T-cell (primary cell): ENCODE results near the gene COL4A1. TPM values are rescaled to one million over a fixed set of nuclear protein-coding genes. Genes with fewer than 3 reads are reported as not detected.
A peak's percentile ranks its signal among the peaks of the same experiment; 100 is the strongest.

Experiments used
- ATAC-seq, 4 experiments: fragments of 200-7000 bp in 3 of 4; fragments of 150-1000 bp in 1 of 4; cut with Tn5 transposase; replicated peaks in 1 of 4; 1 replicate in 3 of 4; 2 replicates in 1 of 4; pipeline ENCODE4 v1.10.0; 2021; ENCODE audit warnings: moderate library complexity in 3 of 4, mild to moderate bottlenecking in 2 of 4, moderate number of reproducible peaks in 1 of 4
- CTCF ChIA-PET, 2 donors: fragments of 300-600 bp; sonication (Branson Sonifier 250); formaldehyde crosslinking; loops; one replicate each; lab custom pipeline; 2022; ENCODE audit warnings: antibody characterized with exemption in 2 of 2; lab: Charles Lee
- POLR2A ChIA-PET, 2 donors: fragments of 300-600 bp; sonication (Branson Sonifier 250); formaldehyde crosslinking; loops; one replicate each; lab custom pipeline; 2022; ENCODE audit warnings: antibody characterized with exemption in 2 of 2; lab: Charles Lee
- DNase-seq, 35 experiments: peaks; one replicate each; pipeline versions ENCODE4 v3.0.0 to v3.0.0-alpha.2; 2013 to 2023
- H3K27ac ChIP-seq: one replicate; pipeline ENCODE4 v1.5.1; 2013; ENCODE audit warnings: low read length
- H3K27me3 ChIP-seq, 2 experiments: replicated peaks in 1 of 2; 1 replicate in 1 of 2; 2 replicates in 1 of 2; pipeline versions ENCODE4 v1.6.1 to v1.7.0; 2013; ENCODE audit warnings: low read length in 1 of 2, mixed read lengths in 1 of 2; ENCODE audit not compliant: control insufficient read depth in 2 of 2, insufficient read depth in 2 of 2; ENCODE audit errors: extremely low read depth in 1 of 2
- H3K36me3 ChIP-seq, 2 donors: 1 replicate in 1 of 2; 2 replicates in 1 of 2; pipeline versions ENCODE4 v1.6.1 to v1.7.0; 2013; ENCODE audit warnings: low read length in 1 of 2; ENCODE audit not compliant: control insufficient read depth in 2 of 2, insufficient read depth in 1 of 2; ENCODE audit errors: extremely low read depth in 1 of 2
- H3K4me1 ChIP-seq, 2 experiments: 1 replicate in 1 of 2; 2 replicates in 1 of 2; pipeline versions ENCODE4 v1.6.1 to v1.7.0; 2013; ENCODE audit warnings: low read length in 2 of 2, mixed read lengths in 1 of 2; ENCODE audit not compliant: insufficient read depth in 2 of 2, control insufficient read depth in 1 of 2; ENCODE audit errors: extremely low read depth in 1 of 2
- H3K4me3 ChIP-seq, 2 donors: 1 replicate in 1 of 2; 2 replicates in 1 of 2; pipeline versions ENCODE4 v1.5.1 to v1.7.0; 2013; ENCODE audit warnings: mild to moderate bottlenecking in 2 of 2, low read length in 1 of 2, moderate library complexity in 1 of 2; ENCODE audit not compliant: control insufficient read depth in 1 of 2; ENCODE audit errors: extremely low read depth in 1 of 2
- H3K9me3 ChIP-seq: 2 replicates; pipeline ENCODE4 v1.7.0; 2013
- H3K27ac Mint-ChIP-seq, 2 donors: one replicate each; pipeline ENCODE4 v1.8.0; 2020 to 2021; ENCODE audit warnings: mild to moderate bottlenecking in 2 of 2, mixed read lengths in 2 of 2
- H3K27me3 Mint-ChIP-seq, 2 donors: one replicate each; pipeline ENCODE4 v1.8.0; 2021 to 2022; ENCODE audit warnings: mixed read lengths in 2 of 2
- H3K36me3 Mint-ChIP-seq: one replicate; pipeline ENCODE4 v1.8.0; 2021; ENCODE audit warnings: mixed read lengths
- H3K4me1 Mint-ChIP-seq, 3 donors: one replicate each; pipeline ENCODE4 v1.8.0; 2020 to 2022; ENCODE audit warnings: mixed read lengths in 3 of 3, mild to moderate bottlenecking in 1 of 3
- H3K4me3 Mint-ChIP-seq, 3 donors: one replicate each; pipeline ENCODE4 v1.8.0; 2020 to 2022; ENCODE audit warnings: mild to moderate bottlenecking in 3 of 3, mixed read lengths in 3 of 3, moderate library complexity in 3 of 3
- H3K9me3 Mint-ChIP-seq, 3 donors: one replicate each; pipeline ENCODE4 v1.8.0; 2020 to 2022; ENCODE audit warnings: mixed read lengths in 3 of 3
- WGBS: methylation state at CpG from one replicate; pipeline ENCODE4 v1.1.5; 2013; ENCODE audit warnings: missing lambda C conversion rate; ENCODE audit not compliant: insufficient coverage; 5-methylcytosine and 5-hydroxymethylcytosine counted together
- total RNA-seq, 35 experiments: library from RNA in 6 of 35; stranded (reverse) in 6 of 35; fragments of 120-200 nt in 1 of 35; gene quantifications; one replicate each; pipeline versions ENCODE4 v1.2.1 to v1.2.4 and lab custom pipeline; 2013 to 2026

Gene COL4A1
- total RNA-seq, 5 donors from 2014 or later (not counting 1 experiment from before 2014, with no cell fraction given), result 0.49 to 1.3 (median 0.85) TPM; not detected in 2

DNA sequence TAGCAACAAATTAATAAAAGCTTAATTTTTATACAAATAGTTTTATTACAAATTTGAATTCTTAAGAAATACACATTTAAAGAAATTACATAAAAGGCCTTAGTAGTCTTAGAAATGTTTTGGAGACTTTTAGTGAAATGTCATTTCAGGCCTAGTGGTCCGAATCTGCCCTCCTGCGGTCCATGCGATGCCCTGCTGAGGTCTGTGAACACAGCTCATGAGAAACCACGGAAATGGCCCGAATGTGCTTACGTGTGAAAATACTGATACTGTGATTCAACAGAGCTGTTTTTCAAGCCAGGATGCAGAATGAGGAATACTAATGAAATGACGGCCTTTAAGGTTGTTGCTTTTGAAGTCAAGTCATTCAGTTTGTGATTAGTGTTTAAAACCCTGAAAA, 157.9 kb downstream of the COL4A1 start:
- no peak overlapping the region for H3K27ac ChIP-seq
- ChIA-PET CTCF (no interaction called here), POLR2A (no interaction called here)
- H3K36me3 ChIP-seq, result no peaks in the 10 kb centered on the region
- no peaks in the 10 kb centered on the region for H3K4me1 Mint-ChIP-seq
- H3K27ac Mint-ChIP-seq, result no peak overlapping the region
- peaks cover 2 to 3% of the 10 kb centered on the region in 2 donors for H3K27me3 Mint-ChIP-seq
- peaks cover 0 to 4% of the 10 kb centered on the region in 2 experiments for H3K27me3 ChIP-seq
- H3K36me3 Mint-ChIP-seq, result no peaks in the 10 kb centered on the region
- DNase-seq (no peak), ATAC-seq (no peak)
- H3K9me3 Mint-ChIP-seq, result peaks cover 0 to 3% (median 0%) of the 10 kb centered on the region in 3 donors
- WGBS, result 91% methylated on average over 6 of the region's 7 CpGs
- H3K4me3 ChIP-seq, result no peak overlapping the region
- no peaks in the 10 kb centered on the region for H3K4me1 ChIP-seq
- no peaks in the 10 kb centered on the region for H3K9me3 ChIP-seq
- no peak overlapping the region for H3K4me3 Mint-ChIP-seq

DNA sequence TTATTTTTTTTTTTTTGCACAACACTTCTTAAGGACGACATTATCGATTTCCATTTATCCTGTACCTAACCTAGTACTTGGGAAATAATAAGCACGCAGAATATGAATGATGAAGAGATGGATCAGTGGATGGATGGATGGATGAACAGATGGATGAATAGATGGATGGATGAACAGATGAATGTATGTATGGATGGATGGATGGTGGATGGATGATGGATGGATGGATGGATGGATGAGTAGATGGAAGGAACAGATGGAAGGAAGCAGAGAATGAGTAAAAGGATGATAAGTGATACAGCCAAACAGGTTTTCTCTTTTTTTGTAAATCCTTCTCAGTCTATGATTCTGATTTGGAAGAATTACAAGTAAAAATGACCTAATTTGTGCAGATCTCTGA, 166.9 kb downstream of the COL4A1 start:
- POLR2A ChIA-PET, result no interaction called here
- no peak overlapping the region for H3K4me3 Mint-ChIP-seq
- peaks cover 4 to 14% (median 6%) of the 10 kb centered on the region in 3 donors for H3K9me3 Mint-ChIP-seq
- Histone ChIP-seq H3K4me1 (peaks cover 4 to 13% of the 10 kb centered on the region in 2 experiments), H3K27ac (no peak overlapping the region), H3K36me3 (no peaks in the 10 kb centered on the region), H3K27me3 (peaks cover 0 to 25% of the 10 kb centered on the region in 2 experiments), H3K9me3 (no peaks in the 10 kb centered on the region), H3K4me3 (no peak overlapping the region)
- no peak for DNase-seq
- H3K27ac Mint-ChIP-seq, result no peak overlapping the region
- peaks cover 8 to 14% (median 12%) of the 10 kb centered on the region in 3 donors for H3K4me1 Mint-ChIP-seq
- 100% methylated on average over 1 of the region's 3 CpGs for WGBS
- H3K36me3 Mint-ChIP-seq, result no peaks in the 10 kb centered on the region
- ATAC-seq, result no peak
- H3K27me3 Mint-ChIP-seq, result peaks cover 22 to 29% of the 10 kb centered on the region in 2 donors
- CTCF ChIA-PET, result no interaction called here

DNA sequence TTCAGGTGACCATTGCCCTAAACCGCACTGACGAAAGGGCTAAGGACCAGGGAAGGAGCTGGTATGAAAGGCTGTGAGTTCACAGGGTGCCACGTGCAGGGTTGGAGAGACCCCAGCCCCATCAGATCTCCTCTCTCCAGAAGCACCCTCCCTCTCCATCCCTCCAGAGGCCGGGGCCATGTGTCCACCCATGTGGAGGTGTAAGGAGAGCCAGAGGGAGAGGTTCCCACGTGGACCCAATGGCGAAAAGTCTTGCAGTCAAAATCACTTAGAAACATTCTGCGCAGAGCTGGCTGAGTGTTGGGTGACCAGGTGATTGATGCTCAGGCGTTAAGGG, 168.3 kb downstream of the COL4A1 start:
- H3K36me3 Mint-ChIP-seq, result no peaks in the 10 kb centered on the region
- H3K27ac Mint-ChIP-seq, result no peak overlapping the region
- peaks cover 4 to 13% of the 10 kb centered on the region in 2 experiments for H3K4me1 ChIP-seq
- ATAC-seq (no peak), DNase-seq (no peak)
- CTCF ChIA-PET, result no interaction called here
- no peaks in the 10 kb centered on the region for H3K36me3 ChIP-seq
- WGBS, result 86% methylated on average over 4 of the region's 8 CpGs
- H3K4me3 ChIP-seq, result no peak overlapping the region
- H3K9me3 ChIP-seq, result no peaks in the 10 kb centered on the region
- H3K27me3 ChIP-seq, result peaks cover 0 to 29% of the 10 kb centered on the region in 2 experiments
- no peak overlapping the region for H3K27ac ChIP-seq
- POLR2A ChIA-PET, result no interaction called here
- H3K4me1 Mint-ChIP-seq, result peaks cover 8 to 14% (median 12%) of the 10 kb centered on the region in 3 donors
- peak overlapping the region in 2 of 3 donors; percentile 5 to 15 for H3K4me3 Mint-ChIP-seq
- H3K9me3 Mint-ChIP-seq, result peaks cover 4 to 14% (median 6%) of the 10 kb centered on the region in 3 donors
- peaks cover 22 to 30% of the 10 kb centered on the region in 2 donors for H3K27me3 Mint-ChIP-seq

DNA sequence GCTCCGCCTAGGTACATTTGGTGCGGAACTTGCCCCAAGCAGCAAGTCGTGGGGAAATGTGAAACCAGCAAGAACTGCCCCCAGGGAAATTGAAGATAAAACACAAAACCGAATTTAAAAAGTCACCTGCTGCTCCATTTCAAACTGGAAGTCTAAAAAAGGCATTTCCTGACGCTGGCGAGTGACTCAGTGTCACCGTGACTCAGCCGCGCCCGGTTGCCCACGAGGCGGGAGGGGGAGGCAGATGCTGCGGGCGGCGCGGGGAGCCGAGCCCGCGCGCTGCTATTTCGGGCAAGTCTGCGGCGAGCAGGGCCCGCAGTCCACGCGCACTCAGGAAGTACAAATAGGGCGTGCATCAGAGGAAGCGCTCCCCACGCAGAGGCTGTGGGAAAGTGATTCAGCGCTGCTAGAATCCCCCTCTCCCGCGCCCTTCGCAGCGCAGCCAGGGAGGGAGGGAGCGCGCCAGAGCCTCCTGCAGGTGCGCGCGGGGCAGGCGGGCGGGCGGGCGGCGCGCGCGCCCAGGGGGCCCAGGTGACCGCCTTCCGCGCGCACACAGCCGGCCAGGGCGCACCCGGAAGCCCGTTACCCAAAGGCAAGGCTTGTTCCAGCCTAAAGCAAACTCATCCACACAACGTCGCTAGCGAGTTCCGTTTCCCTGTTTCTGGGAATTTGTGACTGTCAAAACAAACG, 168.8 kb downstream of the COL4A1 start:
- H3K4me3 Mint-ChIP-seq, result peak overlapping the region; percentile 72 to 78 (median 77)
- CTCF ChIA-PET, result no interaction called here
- WGBS, result under 1% methylated on average over 54 of the region's 60 CpGs
- Histone ChIP-seq H3K4me1 (peaks cover 4 to 13% of the 10 kb centered on the region in 2 experiments), H3K27me3 (peaks cover 0 to 32% of the 10 kb centered on the region in 2 experiments), H3K4me3 (peak overlapping the region; percentile 23 to 73), H3K36me3 (no peaks in the 10 kb centered on the region), H3K27ac (no peak overlapping the region), H3K9me3 (no peaks in the 10 kb centered on the region)
- no peak overlapping the region for H3K27ac Mint-ChIP-seq
- peaks cover 8 to 14% (median 12%) of the 10 kb centered on the region in 3 donors for H3K4me1 Mint-ChIP-seq
- H3K9me3 Mint-ChIP-seq, result peaks cover 4 to 12% (median 6%) of the 10 kb centered on the region in 3 donors
- H3K36me3 Mint-ChIP-seq, result no peaks in the 10 kb centered on the region
- peak in 23 of 35 experiments; percentile 3 to 43 (median 12) for DNase-seq
- peak; percentile 62 to 86 (median 80) for ATAC-seq
- POLR2A ChIA-PET, result no interaction called here
- peaks cover 22 to 30% of the 10 kb centered on the region in 2 donors for H3K27me3 Mint-ChIP-seq

DNA sequence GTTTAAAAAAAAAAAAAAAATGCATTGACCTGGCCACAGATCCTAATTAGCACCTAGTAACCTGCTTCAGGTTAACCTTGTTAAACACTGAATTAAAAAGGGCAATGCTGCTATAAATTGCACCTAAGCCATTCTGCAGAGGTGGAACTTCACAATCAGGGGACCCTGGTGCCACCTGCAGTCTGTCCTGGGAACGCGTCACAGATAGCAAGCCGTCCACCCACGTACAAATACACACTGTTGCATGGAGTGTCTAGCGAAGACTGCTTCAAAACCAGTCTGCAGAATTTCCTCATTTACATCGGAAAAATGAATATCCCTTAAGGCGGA, 169.3 kb downstream of the COL4A1 start:
- 0% methylated on average over 6 of the region's 7 CpGs for WGBS
- POLR2A ChIA-PET, result no interaction called here
- H3K27ac ChIP-seq, result no peak overlapping the region
- Mint-ChIP-seq H3K4me1 (peaks cover 8 to 14% (median 12%) of the 10 kb centered on the region in 3 donors), H3K27me3 (peaks cover 22 to 31% of the 10 kb centered on the region in 2 donors), H3K4me3 (peak overlapping the region; percentile 72 to 78 (median 77)), H3K36me3 (no peaks in the 10 kb centered on the region), H3K9me3 (peaks cover 4 to 7% (median 6%) of the 10 kb centered on the region in 3 donors), H3K27ac (no peak overlapping the region)
- no peaks in the 10 kb centered on the region for H3K9me3 ChIP-seq
- H3K4me3 ChIP-seq, result peak overlapping the region; percentile 23 to 73
- ATAC-seq, result peak; percentile 28 to 47 (median 36)
- peaks cover 4 to 13% of the 10 kb centered on the region in 2 experiments for H3K4me1 ChIP-seq
- no peaks in the 10 kb centered on the region for H3K36me3 ChIP-seq
- H3K27me3 ChIP-seq, result peaks cover 0 to 34% of the 10 kb centered on the region in 2 experiments
- CTCF ChIA-PET, result no interaction called here
- peak in 3 of 35 experiments; percentile 6 to 10 (median 8) for DNase-seq

DNA sequence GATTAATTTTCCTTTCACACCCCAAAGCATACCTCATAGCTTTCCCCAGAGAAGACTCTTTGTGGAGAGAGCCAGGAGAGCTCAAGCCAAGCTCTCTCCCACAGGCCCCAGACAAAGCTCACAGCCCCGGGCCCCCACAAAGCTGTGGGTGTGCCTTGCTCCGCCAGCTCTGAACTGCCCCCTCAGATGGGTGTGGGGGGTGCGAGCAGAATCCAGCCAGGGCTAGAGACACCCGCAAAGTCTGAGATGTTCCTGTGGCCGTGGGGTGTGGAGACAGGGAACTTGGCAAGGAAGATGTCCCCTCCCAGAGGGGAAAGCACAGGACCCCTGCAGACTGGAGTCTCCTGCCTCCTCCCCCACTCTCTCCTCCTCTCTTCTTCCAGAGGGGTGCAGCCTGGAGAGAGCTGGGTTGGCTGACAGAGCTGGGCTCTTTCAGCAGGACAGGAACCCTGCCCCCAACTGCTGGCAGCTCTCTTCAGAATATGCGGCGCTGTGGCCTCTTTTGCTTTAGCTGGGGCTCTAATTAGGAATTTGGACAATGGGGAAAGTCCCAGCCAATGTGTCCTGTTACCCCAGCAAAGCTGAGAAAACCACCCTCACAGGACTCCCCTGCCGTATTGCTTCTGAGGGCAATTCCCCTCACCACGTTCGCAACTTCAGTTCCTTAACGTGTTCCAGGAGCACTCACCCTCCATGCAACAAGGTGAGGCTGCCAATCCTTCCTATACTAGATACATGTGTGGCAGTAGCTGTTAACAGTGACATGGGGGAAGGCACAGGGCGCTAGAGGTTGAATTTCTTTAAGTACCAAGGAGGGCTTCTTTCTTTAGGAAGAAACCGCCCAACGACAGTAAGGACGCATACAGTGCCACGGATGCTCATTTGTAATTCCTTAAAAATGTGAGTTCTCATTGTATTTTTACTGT, 170.0 kb downstream of the COL4A1 start:
- Histone ChIP-seq H3K9me3 (no peaks in the 10 kb centered on the region), H3K4me3 (peak overlapping the region in 1 of 2 donors; percentile 73), H3K27ac (no peak overlapping the region), H3K4me1 (peaks cover 4 to 13% of the 10 kb centered on the region in 2 experiments), H3K27me3 (peaks cover 0 to 41% of the 10 kb centered on the region in 2 experiments), H3K36me3 (no peaks in the 10 kb centered on the region)
- CTCF ChIA-PET, result no interaction called here
- peaks cover 8 to 14% (median 12%) of the 10 kb centered on the region in 3 donors for H3K4me1 Mint-ChIP-seq
- ATAC-seq, result no peak
- H3K4me3 Mint-ChIP-seq, result peak overlapping the region; percentile 72 to 78 (median 77)
- H3K9me3 Mint-ChIP-seq, result peaks cover 0 to under 1% (median 0%) of the 10 kb centered on the region in 3 donors
- no peaks in the 10 kb centered on the region for H3K36me3 Mint-ChIP-seq
- peaks cover 22 to 33% of the 10 kb centered on the region in 2 donors for H3K27me3 Mint-ChIP-seq
- 20% methylated on average over 1 of the region's 16 CpGs for WGBS
- H3K27ac Mint-ChIP-seq, result no peak overlapping the region
- POLR2A ChIA-PET, result no interaction called here
- DNase-seq, result no peak
